NCI-H1436 treated with DMSO at 0.1 percent for 48 hours (cell line): Measurements from ENCODE around the gene ELANE.

Experiments used
- DNase-seq: peaks from one replicate; lab custom pipeline; 2025; lab: John Stamatoyannopoulos, UW

The ELANE gene

DNA sequence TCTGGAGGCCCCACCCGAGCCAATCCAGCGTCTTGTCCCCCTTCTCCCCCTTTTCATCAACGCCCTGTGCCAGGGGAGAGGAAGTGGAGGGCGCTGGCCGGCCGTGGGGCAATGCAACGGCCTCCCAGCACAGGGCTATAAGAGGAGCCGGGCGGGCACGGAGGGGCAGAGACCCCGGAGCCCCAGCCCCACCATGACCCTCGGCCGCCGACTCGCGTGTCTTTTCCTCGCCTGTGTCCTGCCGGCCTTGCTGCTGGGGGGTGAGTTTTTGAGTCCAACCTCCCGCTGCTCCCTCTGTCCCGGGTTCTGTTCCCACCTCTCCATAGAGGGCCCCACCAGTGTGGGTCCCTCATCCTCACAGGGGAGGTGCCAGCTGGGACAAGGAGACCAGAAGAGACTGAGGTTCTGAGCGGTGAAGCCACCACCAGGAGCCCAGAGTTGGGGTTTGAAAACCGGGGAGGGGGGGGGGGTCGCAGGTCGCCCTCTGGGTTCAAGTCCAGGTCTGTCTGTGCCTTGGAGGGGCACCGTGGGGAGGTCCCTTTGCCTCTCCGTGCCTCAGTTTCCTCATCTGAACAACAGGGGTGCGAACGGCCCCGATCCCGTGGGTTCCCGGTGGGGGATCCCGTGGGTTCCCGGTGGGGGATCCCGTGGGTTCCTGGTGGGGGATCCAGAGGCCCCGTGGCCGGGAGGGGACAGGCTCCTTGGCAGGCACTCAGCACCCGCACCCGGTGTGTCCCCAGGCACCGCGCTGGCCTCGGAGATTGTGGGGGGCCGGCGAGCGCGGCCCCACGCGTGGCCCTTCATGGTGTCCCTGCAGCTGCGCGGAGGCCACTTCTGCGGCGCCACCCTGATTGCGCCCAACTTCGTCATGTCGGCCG, at the start of gene ELANE:
ELANE (plus strand) TSS at position 168 of the 878 bp plus-strand sequence; CDS start at position 194, 26 bp downstream.
- DNase-seq = no peak

DNA sequence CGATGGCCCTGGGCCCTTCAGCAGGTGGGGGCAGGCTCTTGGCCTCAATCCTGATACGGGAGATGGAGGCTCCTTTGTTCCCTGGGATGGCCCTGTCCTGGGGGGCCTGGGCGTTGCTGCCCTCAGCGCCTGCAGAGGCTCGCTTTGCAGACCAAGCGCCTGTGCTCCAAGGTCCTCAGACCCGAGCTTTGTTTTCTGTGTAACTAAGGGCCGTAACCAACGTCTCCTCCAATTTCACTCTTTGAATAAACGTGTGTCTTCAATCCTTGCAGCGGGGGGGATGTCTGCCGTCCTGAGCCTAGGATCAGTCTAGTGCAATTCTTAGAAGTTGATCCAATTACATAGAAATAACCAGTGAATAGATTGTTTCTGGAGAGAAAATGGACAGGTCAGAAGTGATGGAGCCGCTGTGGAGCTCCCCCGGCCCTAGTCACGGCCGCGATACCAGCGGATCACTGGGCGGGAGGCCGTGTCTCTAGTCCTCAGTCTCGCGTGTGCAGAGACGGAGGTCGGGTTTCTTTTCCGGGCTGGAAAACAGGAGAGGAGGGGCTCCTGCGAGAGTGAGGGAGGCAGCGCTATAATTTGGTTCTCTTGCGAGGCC, 49.5 kb upstream of the ELANE start:
- DNase-seq = no peak

DNA sequence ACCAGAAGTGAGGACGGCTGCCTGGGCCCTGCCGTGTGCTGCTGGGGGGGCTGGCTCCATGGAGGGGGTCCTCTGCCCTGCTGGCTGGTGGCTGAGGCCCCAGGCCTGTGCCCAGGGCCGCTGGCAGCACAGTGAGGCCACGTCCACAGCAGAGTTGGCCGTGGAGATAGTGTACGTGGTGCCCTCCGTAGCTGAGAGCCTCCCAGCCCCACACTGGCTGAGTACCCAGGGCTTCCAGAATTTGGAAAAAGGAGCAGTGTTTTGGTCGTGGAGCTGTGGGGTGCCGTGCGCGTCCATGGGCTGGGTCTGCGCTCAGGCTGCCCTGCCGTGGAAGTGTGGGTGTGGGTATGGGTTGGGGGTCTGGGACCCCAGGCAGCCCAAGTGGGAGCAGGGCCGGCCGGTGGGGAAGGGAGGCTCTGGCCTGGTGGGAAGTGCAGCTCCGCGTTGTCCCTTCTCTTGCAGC, 49.0 kb upstream of the ELANE start:
- DNase-seq = no peak

DNA sequence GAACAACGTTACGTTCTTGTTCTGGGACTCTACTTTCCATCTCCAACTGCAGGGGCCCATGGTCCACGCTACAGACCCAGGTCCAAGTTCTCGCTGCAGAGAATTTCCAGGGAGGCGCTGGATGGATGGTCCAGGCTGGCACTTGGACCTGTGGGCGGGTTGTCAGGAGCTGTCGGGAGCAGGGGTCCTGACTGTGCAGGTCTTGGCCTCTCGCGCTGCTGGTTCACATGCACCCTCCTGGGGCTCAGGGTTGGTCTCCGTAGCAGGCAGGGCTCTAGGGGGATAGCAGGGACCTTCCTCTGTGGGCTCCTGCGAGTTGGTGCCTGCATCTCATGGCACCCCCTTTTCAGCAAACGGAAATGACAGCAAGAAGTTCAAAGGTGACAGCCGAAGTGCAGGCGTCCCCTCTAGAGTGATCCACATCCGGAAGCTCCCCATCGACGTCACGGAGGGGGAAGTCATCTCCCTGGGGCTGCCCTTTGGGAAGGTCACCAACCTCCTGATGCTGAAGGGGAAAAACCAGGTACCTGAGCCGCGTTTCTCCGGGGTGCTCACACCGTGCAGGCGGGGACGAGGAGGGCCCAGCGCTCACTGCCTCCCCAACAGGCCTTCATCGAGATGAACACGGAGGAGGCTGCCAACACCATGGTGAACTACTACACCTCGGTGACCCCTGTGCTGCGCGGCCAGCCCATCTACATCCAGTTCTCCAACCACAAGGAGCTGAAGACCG, 48.3 kb upstream of the ELANE start:
- DNase-seq = no peak

DNA sequence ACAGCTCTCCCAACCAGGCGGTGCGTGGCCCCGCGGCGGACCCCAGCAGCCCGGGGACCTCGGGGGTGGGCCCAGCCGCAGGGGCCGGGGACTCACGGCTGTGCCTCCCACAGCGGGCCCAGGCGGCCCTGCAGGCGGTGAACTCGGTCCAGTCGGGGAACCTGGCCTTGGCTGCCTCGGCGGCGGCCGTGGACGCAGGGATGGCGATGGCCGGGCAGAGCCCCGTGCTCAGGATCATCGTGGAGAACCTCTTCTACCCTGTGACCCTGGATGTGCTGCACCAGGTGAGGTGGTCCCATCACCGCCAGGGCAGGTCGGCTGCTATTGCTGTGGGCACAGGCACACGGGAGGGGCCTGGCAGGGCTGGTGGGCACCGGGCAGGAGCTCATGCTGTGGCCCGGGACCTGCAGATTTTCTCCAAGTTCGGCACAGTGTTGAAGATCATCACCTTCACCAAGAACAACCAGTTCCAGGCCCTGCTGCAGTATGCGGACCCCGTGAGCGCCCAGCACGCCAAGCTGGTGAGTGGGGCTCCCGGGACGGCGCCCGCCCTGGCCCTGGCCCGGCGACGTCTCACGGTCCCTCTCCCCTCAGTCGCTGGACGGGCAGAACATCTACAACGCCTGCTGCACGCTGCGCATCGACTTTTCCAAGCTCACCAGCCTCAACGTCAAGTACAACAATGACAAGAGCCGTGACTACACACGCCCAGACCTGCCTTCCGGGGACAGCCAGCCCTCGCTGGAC, 47.5 kb upstream of the ELANE start:
- DNase-seq = no peak

DNA sequence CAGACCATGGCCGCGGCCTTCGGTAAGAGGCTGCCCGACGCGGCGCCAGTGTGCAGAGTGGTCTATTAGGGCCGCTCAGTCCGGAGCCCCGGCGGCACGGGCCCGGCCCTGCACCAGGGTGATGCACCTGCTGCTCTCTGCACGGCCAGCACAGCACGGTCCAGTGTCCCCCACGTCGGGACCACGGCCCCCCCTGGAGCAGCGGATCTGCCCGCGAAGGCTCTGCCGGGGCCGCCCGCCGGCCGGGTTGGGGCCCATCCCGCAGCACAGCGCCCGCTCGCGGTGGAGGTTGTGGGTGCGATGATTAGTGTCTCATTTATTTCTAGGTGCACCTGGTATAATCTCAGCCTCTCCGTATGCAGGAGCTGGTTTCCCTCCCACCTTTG, 46.9 kb upstream of the ELANE start:
- DNase-seq = no peak

DNA sequence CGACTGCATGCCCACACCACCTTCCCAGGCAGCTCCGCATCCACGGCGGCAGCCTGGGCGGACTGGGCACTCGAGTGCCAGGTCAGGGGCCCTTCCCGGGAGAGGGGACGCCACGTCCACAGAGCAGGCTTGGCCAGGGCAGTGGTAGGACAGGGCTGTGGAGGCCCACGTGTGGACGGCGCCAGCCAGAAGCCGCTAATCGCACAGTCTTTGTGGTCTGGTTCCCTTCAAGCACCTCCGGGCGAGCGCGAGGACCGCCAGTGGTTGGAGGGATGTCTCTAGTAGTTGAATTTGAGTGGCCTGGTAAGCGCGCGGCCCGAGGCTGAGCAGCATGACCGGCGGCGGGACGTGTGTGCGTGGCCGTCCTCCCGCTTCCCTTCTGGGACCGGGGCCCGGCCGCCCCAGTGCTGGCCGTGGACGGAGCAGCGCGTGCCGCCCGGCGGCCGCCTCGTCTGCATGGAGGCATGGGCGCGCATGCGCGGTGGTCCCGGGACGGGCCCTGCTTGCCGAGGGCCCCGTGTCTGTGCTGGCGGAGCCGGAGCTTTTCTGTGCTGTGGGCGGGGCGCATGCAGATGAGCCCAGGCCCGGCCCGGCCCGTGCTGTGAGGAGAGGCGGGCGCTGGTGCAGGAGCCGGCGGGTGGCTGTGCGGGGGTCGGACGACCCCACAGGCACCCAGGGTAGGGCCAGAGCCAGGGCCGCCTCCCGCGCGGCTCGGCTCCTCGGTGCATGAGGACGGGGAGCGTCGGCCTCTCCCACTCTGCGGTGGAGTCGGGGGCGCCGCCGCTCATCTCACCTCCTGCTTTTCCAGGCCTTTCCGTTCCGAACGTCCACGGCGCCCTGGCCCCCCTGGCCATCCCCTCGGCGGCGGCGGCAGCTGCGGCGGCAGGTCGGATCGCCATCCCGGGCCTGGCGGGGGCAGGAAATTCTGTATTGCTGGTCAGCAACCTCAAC, 46.2 kb upstream of the ELANE start:
- no peak for DNase-seq

DNA sequence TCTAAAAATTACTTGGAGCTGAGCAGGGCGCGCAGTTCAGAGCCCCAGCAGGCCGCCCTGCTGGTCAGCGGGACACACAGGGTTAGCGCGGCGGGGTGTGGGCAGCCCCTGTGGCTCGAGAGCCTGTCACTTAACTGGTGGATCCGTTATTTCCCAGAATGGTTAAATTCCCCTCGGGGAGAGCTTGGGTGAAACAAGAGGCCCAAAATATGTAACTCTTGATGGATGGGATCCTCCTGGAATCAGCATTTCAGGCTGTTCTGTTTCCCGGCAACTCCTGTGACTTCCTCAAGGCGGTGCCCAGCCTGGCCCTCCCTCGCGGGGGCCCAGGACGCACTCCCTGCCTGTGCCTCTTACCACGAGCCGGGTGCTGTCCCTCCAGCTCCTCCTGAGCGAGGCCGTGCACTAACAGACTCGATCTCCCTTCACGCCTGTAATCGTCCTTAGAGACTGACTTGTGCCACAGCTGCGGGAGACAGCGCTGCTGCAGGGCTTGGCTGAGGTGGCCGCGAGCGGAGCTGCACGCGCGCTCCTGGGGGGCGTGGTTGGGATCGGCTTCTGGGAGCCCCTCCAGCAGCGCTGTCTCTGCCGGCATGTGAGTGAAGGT, 45.2 kb upstream of the ELANE start:
- no peak for DNase-seq

DNA sequence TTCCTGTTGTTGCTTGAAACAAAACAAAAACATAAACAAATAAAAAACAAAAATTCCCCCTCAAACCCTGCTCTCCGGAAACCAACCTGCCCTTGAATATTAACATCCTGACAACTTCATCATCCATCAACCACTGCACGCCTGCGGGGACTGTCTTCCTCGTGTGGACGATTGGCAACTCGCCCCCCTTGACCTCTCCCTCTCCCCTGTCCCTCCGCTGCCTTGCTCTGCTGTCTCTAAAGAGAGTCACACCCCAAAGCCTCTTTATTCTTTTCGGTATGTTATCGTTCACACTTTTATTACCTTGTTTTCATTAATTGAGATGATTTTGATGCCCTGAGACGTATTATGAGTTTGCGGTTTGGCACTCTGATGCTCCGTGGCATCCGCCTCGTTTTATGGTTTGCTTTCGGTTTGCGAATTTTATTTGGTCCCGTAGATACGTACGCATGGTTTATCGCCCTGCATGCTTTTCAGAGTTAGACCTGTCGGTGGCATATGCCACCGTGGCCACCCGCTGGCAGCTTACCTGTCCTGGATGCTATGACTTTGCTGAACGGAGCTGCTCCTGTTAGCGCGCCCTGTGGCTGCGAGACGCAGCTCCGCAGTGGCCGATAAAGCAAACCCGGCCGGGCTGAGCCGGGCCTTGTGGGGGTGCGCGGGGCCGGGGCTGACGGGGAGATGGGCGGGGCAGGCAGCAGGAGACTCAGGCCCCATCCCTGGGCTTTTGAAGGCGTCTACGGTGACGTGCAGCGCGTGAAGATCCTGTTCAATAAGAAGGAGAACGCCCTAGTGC, 44.3 kb upstream of the ELANE start:
- DNase-seq = no peak

DNA sequence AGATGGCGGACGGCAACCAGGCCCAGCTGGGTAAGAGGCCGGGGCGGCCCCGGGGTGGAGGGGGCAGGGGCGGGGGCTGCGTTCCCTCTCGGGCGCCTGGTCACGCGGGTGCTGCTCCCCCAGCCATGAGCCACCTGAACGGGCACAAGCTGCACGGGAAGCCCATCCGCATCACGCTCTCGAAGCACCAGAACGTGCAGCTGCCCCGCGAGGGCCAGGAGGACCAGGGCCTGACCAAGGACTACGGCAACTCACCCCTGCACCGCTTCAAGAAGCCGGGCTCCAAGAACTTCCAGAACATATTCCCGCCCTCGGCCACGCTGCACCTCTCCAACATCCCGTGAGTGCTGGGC, 43.7 kb upstream of the ELANE start:
- no peak for DNase-seq

DNA sequence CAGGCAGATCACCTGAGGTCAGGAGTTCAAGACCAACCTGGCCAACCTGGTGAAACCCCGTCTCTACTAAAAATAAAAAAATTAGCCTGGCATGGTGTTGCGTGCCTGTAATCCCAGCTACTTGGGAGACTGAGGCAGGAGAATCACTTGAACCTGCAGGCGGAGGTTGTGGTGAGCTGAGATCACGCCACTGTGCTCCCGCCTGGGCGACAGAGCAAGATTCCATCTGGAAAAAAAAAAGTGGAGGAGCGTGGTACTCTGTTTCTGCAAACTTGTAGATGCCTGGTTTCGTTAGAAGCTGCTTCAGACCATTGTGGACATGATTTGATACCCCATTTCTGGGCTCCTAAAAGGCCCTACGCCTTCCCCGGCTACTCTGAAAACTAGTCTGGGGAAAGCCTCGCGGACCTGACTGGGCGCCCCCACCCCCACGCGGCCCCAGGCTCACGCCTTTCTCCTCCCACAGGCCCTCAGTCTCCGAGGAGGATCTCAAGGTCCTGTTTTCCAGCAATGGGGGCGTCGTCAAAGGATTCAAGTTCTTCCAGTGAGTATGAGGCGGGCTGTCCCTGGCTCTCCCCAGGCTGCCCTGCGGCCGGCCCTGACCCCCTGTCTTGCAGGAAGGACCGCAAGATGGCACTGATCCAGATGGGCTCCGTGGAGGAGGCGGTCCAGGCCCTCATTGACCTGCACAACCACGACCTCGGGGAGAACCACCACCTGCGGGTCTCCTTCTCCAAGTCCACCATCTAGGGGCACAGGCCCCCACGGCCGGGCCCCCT, 41.8 kb upstream of the ELANE start:
- no peak for DNase-seq

DNA sequence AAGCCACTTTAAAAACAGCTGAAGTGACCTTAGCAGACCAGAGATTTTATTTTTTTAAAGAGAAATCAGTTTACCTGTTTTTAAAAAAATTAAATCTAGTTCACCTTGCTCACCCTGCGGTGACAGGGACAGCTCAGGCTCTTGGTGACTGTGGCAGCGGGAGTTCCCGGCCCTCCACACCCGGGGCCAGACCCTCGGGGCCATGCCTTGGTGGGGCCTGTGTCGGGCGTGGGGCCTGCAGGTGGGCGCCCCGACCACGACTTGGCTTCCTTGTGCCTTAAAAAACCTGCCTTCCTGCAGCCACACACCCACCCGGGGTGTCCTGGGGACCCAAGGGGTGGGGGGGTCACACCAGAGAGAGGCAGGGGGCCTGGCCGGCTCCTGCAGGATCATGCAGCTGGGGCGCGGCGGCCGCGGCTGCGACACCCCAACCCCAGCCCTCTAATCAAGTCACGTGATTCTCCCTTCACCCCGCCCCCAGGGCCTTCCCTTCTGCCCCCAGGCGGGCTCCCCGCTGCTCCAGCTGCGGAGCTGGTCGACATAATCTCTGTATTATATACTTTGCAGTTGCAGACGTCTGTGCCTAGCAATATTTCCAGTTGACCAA, 41.1 kb upstream of the ELANE start:
- DNase-seq = no peak

DNA sequence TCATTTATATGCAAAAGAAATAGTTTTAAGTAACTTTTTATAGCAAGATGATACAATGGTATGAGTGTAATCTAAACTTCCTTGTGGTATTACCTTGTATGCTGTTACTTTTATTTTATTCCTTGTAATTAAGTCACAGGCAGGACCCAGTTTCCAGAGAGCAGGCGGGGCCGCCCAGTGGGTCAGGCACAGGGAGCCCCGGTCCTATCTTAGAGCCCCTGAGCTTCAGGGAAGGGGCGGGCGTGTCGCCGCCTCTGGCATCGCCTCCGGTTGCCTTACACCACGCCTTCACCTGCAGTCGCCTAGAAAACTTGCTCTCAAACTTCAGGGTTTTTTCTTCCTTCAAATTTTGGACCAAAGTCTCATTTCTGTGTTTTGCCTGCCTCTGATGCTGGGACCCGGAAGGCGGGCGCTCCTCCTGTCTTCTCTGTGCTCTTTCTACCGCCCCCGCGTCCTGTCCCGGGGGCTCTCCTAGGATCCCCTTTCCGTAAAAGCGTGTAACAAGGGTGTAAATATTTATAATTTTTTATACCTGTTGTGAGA, 40.5 kb upstream of the ELANE start:
- no peak for DNase-seq

DNA sequence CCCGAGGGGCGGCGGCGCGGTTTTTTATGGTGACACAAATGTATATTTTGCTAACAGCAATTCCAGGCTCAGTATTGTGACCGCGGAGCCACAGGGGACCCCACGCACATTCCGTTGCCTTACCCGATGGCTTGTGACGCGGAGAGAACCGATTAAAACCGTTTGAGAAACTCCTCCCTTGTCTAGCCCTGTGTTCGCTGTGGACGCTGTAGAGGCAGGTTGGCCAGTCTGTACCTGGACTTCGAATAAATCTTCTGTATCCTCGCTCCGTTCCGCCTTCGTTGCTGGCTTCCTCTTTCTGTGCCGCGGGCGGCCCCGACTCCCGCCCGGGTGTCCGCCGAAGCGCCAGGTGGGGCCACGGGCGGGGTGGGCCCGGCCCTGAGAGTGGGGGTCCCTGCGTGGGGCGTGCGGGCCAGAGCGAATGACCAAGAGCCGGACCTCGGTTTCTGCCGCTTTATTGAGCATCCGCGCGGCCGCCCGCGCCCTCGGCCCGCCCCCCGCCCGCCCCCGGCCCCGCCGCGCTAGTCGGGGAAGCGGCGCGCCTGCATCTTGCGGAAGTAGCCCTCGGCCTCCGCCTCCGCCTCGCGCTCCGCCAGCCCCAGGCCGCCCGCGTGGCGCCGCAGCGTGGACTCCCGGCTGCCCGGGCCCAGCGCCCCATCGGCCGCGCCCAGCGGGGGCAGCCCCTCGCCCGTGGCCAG, 39.9 kb upstream of the ELANE start:
- no peak for DNase-seq

DNA sequence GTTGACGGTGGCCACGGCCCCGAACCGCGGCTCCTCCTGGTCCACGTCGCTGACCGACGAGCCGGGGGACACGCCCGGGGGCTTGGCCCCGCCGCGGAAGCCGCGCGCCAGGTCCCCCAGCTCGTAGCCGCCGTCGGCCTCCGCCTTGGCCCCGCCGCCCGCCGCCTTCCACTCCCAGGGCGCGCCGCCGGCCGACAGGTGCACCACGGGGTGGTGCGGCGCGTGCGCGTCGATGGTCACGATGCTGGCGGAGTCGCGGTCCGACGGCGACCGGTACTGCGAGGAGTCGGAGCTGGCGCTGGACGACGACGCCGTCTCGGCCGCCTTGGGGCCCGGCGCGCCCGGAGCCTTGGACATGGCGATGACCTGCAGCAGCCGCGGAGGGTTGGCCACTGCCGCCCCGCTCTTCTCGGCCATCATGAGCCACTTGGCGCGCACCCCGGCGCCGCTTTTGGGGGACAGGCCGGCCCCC, 39.3 kb upstream of the ELANE start:
- DNase-seq = no peak

DNA sequence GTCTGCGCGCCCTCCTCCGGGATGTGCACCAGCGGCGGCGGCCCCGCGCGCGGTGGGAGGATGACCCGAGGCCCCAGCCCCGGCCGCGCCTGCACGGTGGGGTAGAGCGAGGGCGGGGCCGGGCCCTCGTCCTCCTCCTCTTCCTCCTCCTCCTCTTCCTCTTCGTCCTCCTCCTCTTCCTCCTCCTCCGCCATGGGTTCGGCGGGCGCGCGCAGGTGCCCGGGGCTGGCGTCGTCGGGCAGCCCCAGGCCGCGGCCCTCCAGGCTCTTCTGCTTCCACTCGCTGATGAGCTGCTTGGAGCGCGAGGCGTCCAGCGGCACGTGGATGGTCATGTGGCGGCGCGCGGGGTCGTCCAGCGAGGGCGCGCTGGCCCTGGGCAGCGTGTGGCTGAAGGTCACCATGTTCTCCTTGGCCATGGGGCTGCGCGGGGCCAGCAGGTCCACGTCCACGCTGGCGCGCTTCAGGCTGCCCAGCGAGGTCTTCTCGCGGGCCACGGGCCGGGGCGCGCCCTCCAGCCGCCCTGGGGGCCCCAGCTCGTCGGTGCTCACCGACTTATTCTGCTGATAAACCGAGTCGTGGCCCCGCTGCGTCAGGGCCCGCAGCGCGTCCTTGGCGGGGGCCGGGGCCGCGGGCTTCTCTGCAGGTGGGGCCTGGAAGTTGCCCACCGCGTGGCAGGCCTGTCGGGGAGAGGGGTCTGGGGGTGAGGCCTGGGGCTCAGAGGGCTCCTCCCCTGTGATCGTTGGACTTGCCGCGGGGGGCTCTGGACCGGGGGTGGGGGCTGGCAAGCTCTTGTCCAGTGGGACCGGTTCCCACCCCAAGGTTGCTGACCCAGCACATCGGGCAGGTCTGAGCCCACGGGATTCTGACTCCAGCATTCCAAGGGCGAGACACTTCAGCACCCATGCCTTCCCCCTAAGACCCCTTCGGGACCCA, 38.6 kb upstream of the ELANE start:
- no peak for DNase-seq
